ENCODE measurements around the gene FOXN1. TPM values are rescaled to one million over a fixed set of nuclear protein-coding genes. Genes with fewer than 3 reads are reported as not detected.

FOXN1 gene
- total RNA-seq, 1 donor = not detected

DNA sequence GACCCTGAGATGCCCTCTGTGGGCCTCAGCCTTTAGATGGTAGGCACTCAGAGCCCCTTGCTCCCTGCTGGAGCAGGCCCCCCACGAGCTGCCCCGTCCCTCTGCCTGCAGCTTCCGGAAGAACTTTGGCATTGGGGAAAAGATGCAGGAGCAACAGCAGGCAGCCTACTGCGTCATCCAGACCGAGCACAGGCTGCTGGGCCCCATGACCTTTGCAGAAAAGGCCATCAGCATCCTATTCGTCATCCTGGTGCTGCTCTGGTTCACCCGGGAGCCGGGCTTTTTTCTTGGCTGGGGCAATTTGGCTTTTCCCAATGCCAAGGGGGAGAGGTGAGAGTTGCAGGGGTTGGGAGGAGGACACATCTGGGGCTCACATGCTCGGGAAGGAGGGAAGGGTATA is 12.7 kb upstream of the FOXN1 start:
- Histone ChIP-seq H2AFZ (ENCODE audit: low read length) (no peak overlapping the region), H3K27ac (ENCODE audit: low read depth, low read length) (no peak overlapping the region), H3K36me3 (ENCODE audit: insufficient read depth, low read length) (no peaks in the 10 kb centered on the region), H4K20me1 (ENCODE audit: insufficient read depth, low read length) (no peaks in the 10 kb centered on the region), H3K79me2 (ENCODE audit: insufficient read depth, low read length) (no peaks in the 10 kb centered on the region), H3K4me1 (ENCODE audit: insufficient read depth, low read length) (no peaks in the 10 kb centered on the region), H3K27me3 (ENCODE audit: insufficient read depth, low read length) (peaks cover 4% of the 10 kb centered on the region), H3K4me3 (ENCODE audit: insufficient read depth, low read length) (no peak overlapping the region), H3K9me3 (ENCODE audit: low read depth, low read length) (no peaks in the 10 kb centered on the region), H3K4me2 (ENCODE audit: insufficient read depth, low read length) (no peak overlapping the region)
- TF ChIP-seq, protein P1, sequence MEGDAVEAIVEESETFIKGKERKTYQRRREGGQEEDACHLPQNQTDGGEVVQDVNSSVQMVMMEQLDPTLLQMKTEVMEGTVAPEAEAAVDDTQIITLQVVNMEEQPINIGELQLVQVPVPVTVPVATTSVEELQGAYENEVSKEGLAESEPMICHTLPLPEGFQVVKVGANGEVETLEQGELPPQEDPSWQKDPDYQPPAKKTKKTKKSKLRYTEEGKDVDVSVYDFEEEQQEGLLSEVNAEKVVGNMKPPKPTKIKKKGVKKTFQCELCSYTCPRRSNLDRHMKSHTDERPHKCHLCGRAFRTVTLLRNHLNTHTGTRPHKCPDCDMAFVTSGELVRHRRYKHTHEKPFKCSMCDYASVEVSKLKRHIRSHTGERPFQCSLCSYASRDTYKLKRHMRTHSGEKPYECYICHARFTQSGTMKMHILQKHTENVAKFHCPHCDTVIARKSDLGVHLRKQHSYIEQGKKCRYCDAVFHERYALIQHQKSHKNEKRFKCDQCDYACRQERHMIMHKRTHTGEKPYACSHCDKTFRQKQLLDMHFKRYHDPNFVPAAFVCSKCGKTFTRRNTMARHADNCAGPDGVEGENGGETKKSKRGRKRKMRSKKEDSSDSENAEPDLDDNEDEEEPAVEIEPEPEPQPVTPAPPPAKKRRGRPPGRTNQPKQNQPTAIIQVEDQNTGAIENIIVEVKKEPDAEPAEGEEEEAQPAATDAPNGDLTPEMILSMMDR (IDR thresholded peaks at IDR 0.05; ENCODE audit: extremely low read depth, low read depth, low read length) = no peak
- peak; percentile 89 for DNase-seq (ENCODE audit: insufficient read length, low spot score, missing footprints)

DNA sequence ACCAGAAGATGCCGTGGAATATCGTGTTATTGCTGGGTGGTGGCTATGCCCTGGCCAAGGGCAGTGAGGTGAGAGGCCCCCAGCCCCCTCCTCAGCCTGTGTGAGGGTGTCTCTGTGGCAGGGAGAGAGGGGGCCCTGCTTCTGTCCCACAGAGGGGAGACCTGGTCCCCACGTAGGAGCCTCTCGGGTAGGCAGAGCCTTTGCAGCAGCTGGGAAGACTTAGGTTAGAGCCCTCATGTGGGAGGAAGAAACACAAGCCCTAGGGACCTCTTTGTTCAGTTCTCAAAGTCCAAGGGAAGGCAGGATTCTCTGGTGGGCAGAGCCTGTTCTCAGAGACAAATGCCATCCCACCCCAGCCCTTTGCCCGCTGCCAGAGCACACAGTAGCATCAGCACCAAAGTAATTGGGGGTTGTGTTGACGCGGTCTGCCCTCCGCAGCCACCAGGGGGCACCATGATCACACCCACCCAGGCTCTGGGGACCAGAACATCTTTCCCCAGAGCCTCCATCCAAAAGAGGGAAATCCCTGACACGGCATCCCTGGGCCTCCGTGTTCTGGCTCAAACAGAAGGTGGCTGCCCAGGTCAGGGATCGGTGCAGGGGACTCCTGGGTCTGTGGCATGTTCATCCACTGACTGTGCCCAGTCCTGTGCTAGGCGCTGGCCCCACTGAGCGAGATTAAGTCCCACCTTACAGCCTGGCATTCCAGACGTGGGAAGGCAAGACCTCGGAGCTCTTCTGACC is 11.5 kb upstream of the FOXN1 start:
- Histone ChIP-seq H3K27me3 (ENCODE audit: insufficient read depth, low read length) (no peaks in the 10 kb centered on the region), H3K4me2 (ENCODE audit: insufficient read depth, low read length) (no peak overlapping the region), H3K4me3 (ENCODE audit: insufficient read depth, low read length) (no peak overlapping the region), H4K20me1 (ENCODE audit: insufficient read depth, low read length) (no peaks in the 10 kb centered on the region), H3K27ac (ENCODE audit: low read depth, low read length) (no peak overlapping the region), H3K4me1 (ENCODE audit: insufficient read depth, low read length) (no peaks in the 10 kb centered on the region), H3K79me2 (ENCODE audit: insufficient read depth, low read length) (no peaks in the 10 kb centered on the region), H3K9me3 (ENCODE audit: low read depth, low read length) (no peaks in the 10 kb centered on the region), H3K36me3 (ENCODE audit: insufficient read depth, low read length) (no peaks in the 10 kb centered on the region), H2AFZ (ENCODE audit: low read length) (no peak overlapping the region)
- TF ChIP-seq, protein P1 (IDR thresholded peaks at IDR 0.05; ENCODE audit: extremely low read depth, low read depth, low read length) = peak; percentile 89
- DNase-seq (ENCODE audit: insufficient read length, low spot score, missing footprints) = peak; percentile 99

DNA sequence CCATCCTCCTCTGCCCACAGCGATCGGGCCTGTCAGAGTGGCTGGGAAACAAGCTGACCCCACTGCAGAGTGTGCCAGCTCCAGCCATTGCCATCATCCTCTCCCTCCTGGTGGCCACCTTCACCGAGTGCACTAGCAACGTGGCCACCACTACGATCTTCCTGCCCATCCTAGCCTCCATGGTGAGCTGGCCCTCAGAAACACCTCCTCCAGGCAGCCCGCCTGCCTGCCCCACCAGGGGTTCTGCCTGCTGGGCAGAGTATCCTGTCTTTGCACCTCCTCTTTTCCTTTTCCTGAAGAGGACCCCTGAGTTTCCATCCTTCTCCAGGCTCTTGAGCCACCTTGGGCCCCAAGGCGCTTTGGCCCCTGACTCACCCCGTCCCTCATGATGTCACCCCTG is 10.5 kb upstream of the FOXN1 start:
- H3K27me3 ChIP-seq (ENCODE audit: insufficient read depth, low read length) = no peaks in the 10 kb centered on the region
- H3K4me1 ChIP-seq (ENCODE audit: insufficient read depth, low read length) = no peaks in the 10 kb centered on the region
- H3K36me3 ChIP-seq (ENCODE audit: insufficient read depth, low read length) = no peaks in the 10 kb centered on the region
- no peak overlapping the region for H3K4me3 ChIP-seq (ENCODE audit: insufficient read depth, low read length)
- H4K20me1 ChIP-seq (ENCODE audit: insufficient read depth, low read length) = no peaks in the 10 kb centered on the region
- no peak overlapping the region for H3K27ac ChIP-seq (ENCODE audit: low read depth, low read length)
- DNase-seq (ENCODE audit: insufficient read length, low spot score, missing footprints) = peak; percentile 77
- H3K79me2 ChIP-seq (ENCODE audit: insufficient read depth, low read length) = no peaks in the 10 kb centered on the region
- no peak overlapping the region for H3K4me2 ChIP-seq (ENCODE audit: insufficient read depth, low read length)
- no peaks in the 10 kb centered on the region for H3K9me3 ChIP-seq (ENCODE audit: low read depth, low read length)
- H2AFZ ChIP-seq (ENCODE audit: low read length) = no peak overlapping the region
- TF ChIP-seq, protein P1 (IDR thresholded peaks at IDR 0.05; ENCODE audit: extremely low read depth, low read depth, low read length) = no peak

DNA sequence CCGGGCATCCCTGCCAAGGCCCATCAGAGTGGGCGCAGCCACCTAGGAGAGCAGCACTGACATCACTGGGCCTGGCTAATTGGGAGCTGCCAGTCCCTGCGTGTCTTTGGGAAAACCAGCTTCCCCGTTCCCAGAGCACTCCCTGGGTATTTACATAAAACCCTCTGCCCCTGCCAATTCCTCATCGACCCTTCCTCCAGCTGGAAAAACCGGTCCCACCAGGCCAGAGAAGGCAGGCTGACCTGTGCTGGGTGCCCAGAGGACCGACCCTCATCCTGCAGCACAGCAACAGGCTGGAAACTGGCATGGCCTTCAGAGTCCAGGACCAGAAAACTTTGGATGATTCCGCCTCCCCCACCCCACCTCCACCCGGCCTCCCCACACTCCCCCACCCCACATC is 8.2 kb upstream of the FOXN1 start:
- Histone ChIP-seq H3K79me2 (ENCODE audit: insufficient read depth, low read length) (no peaks in the 10 kb centered on the region), H3K4me3 (ENCODE audit: insufficient read depth, low read length) (no peak overlapping the region), H3K27ac (ENCODE audit: low read depth, low read length) (no peak overlapping the region), H3K36me3 (ENCODE audit: insufficient read depth, low read length) (no peaks in the 10 kb centered on the region), H4K20me1 (ENCODE audit: insufficient read depth, low read length) (no peaks in the 10 kb centered on the region), H3K4me2 (ENCODE audit: insufficient read depth, low read length) (no peak overlapping the region), H3K9me3 (ENCODE audit: low read depth, low read length) (no peaks in the 10 kb centered on the region), H3K4me1 (ENCODE audit: insufficient read depth, low read length) (no peaks in the 10 kb centered on the region), H2AFZ (ENCODE audit: low read length) (no peak overlapping the region), H3K27me3 (ENCODE audit: insufficient read depth, low read length) (peaks cover 12% of the 10 kb centered on the region)
- TF ChIP-seq, protein P1 (IDR thresholded peaks at IDR 0.05; ENCODE audit: extremely low read depth, low read depth, low read length) = no peak
- DNase-seq (ENCODE audit: insufficient read length, low spot score, missing footprints) = peak; percentile 80
